ENCODE data around the gene VPS37D. TPM values are rescaled to one million over a fixed set of nuclear protein-coding genes. Genes with fewer than 3 reads are reported as not detected.
"Not testable (repeated sequence)": the region's sequence is repeated elsewhere in the genome, so short reads cannot be mapped to it uniquely, and the experiment has no call there.

The VPS37D gene
- under 1 TPM; 0.15 to 0.48 TPM for total RNA-seq

DNA sequence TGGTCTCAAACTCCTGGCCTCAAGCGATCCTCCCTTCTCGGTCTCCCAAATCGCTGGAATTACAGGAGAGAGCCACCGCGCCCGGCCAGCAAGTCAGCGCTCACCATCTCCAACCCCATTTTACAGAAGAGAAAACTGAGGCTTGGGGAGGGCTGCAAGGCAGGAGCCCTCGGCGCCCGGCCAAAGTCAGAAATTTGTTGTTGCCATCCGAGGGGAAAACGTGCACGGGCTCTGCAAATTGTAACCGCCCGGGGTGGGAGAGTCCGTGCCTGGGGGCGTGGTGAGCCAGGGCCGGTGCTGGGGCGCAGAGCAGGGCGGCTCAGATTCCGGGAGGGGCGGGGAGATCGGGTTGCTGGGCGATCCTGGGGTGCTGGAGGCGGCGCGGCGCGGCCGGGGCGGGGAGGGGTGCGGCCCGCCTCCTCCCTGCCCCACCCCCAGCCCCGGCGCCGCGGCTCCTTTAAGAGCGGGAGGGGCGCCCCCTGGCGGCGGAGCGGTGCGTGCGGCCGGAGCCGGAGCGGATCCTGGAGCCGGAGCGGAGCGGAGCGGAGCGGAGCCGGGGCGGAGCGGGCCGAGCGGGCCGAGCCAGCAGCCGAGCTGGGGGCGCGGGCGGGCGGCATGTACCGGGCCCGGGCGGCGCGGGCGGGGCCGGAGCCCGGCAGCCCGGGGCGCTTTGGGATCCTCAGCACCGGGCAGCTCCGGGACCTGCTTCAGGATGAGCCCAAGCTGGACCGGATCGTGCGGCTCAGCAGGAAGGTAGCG is at the start of gene VPS37D:
TSS of gene VPS37D (plus strand) at position 488 of the 759 bp plus-strand sequence. CDS start at position 616, 128 bp downstream.
- Mint-ChIP-seq H3K36me3 (ENCODE audit: low read depth) (no peaks in the 10 kb centered on the region), H3K4me3 (peak within 1 kb of the TSS; percentile 63), H3K4me1 (peaks cover 9% of the 10 kb centered on the region), H3K27me3 (peaks cover 31% of the 10 kb centered on the region), H3K27ac (no peak within 1 kb of the TSS), H3K9me3 (no peaks in the 10 kb centered on the region)
- peak; percentile 94 for ATAC-seq (replicated peaks)

GRCh38 chr7:73618538-73618937 is 49.1 kb upstream of the VPS37D start:
- ATAC-seq (replicated peaks): no peak
- Mint-ChIP-seq H3K4me1 (no peaks in the 10 kb centered on the region), H3K27me3 (peaks cover 21% of the 10 kb centered on the region), H3K27ac (no peak overlapping the region), H3K36me3 (ENCODE audit: low read depth) (no peaks in the 10 kb centered on the region), H3K9me3 (no peaks in the 10 kb centered on the region), H3K4me3 (no peak overlapping the region)

DNA sequence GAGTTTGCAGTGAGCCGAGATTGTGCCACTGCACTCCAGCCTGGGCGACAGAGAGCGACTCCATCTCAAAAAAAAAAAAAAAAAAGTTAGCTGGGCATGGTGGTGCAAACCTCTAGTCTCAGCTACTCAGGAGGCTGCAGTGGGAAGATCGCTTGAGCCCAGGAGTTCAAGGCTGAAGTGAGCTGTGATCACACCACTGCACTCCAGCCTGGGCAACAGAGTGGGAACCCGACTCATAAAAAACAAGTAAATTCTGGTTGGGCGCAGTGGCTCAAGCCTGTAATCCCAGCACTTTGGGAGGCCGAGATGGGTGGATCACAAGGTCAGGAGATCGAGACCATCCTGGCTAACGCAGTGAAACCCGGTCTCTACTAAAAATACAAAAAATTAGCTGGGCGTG is 48.2 kb upstream of the VPS37D start:
- H3K4me3 Mint-ChIP-seq; ATAC-seq (replicated peaks); H3K4me1 Mint-ChIP-seq; H3K36me3 Mint-ChIP-seq (ENCODE audit: low read depth); H3K9me3 Mint-ChIP-seq; H3K27ac Mint-ChIP-seq: not testable (repeated sequence)
- peaks cover 21% of the 10 kb centered on the region for H3K27me3 Mint-ChIP-seq

GRCh38 chr7:73621168-73622063 is 46.2 kb upstream of the VPS37D start:
- no peak for ATAC-seq (replicated peaks)
- H3K4me3 Mint-ChIP-seq: no peak overlapping the region
- H3K27me3 Mint-ChIP-seq: peaks cover 26% of the 10 kb centered on the region
- H3K36me3 Mint-ChIP-seq (ENCODE audit: low read depth): no peaks in the 10 kb centered on the region
- H3K27ac Mint-ChIP-seq: no peak overlapping the region
- H3K9me3 Mint-ChIP-seq: no peaks in the 10 kb centered on the region
- no peaks in the 10 kb centered on the region for H3K4me1 Mint-ChIP-seq

- Mint-ChIP-seq H3K27ac (no peak overlapping the region), H3K4me1 (no peaks in the 10 kb centered on the region), H3K4me3 (peak overlapping the region; percentile 39), H3K36me3 (ENCODE audit: low read depth) (no peaks in the 10 kb centered on the region), H3K27me3 (peaks cover 28% of the 10 kb centered on the region), H3K9me3 (no peaks in the 10 kb centered on the region)
- ATAC-seq (replicated peaks): no peak
Observed at GRCh38 chr7:73622527-73622908, 45.1 kb upstream of the VPS37D start.

- no peak overlapping the region for H3K27ac Mint-ChIP-seq
- H3K4me1 Mint-ChIP-seq: no peaks in the 10 kb centered on the region
- peaks cover 34% of the 10 kb centered on the region for H3K27me3 Mint-ChIP-seq
- H3K4me3 Mint-ChIP-seq: peak overlapping the region; percentile 39
- ATAC-seq (replicated peaks): no peak
- H3K9me3 Mint-ChIP-seq: no peaks in the 10 kb centered on the region
- no peaks in the 10 kb centered on the region for H3K36me3 Mint-ChIP-seq (ENCODE audit: low read depth)
Observed at GRCh38 chr7:73622909-73623797, 44.5 kb upstream of the VPS37D start.

- peak within 1 kb of the TSS; percentile 39 for H3K4me3 Mint-ChIP-seq
- H3K27me3 Mint-ChIP-seq: peaks cover 37% of the 10 kb centered on the region
- no peak within 1 kb of the TSS for H3K27ac Mint-ChIP-seq
- ATAC-seq (replicated peaks): peak; percentile 90
- no peaks in the 10 kb centered on the region for H3K9me3 Mint-ChIP-seq
- no peaks in the 10 kb centered on the region for H3K4me1 Mint-ChIP-seq
- no peaks in the 10 kb centered on the region for H3K36me3 Mint-ChIP-seq (ENCODE audit: low read depth)
Observed at GRCh38 chr7:73623798-73624668, 43.6 kb upstream of the VPS37D start, which contains the start of gene MLXIPL. Gene MLXIPL, minus strand, starts transcription at chr7:73624522. Its CDS starts 30 bp downstream, at chr7:73624492.

- H3K4me1 Mint-ChIP-seq: no peaks in the 10 kb centered on the region
- H3K4me3 Mint-ChIP-seq: no peak overlapping the region
- no peak overlapping the region for H3K27ac Mint-ChIP-seq
- H3K27me3 Mint-ChIP-seq: peaks cover 39% of the 10 kb centered on the region
- ATAC-seq (replicated peaks): no peak
- no peaks in the 10 kb centered on the region for H3K36me3 Mint-ChIP-seq (ENCODE audit: low read depth)
- H3K9me3 Mint-ChIP-seq: no peaks in the 10 kb centered on the region
Observed at GRCh38 chr7:73624669-73625001, 43.0 kb upstream of the VPS37D start.

- H3K4me3 Mint-ChIP-seq: no peak overlapping the region
- H3K27ac Mint-ChIP-seq: no peak overlapping the region
- peaks cover 39% of the 10 kb centered on the region for H3K27me3 Mint-ChIP-seq
- no peaks in the 10 kb centered on the region for H3K36me3 Mint-ChIP-seq (ENCODE audit: low read depth)
- ATAC-seq (replicated peaks): no peak
- H3K9me3 Mint-ChIP-seq: no peaks in the 10 kb centered on the region
- no peaks in the 10 kb centered on the region for H3K4me1 Mint-ChIP-seq
Observed at GRCh38 chr7:73625276-73625675, 42.4 kb upstream of the VPS37D start.

- Mint-ChIP-seq H3K27me3 (peaks cover 40% of the 10 kb centered on the region), H3K4me3 (no peak overlapping the region), H3K27ac (no peak overlapping the region), H3K9me3 (no peaks in the 10 kb centered on the region), H3K36me3 (ENCODE audit: low read depth) (no peaks in the 10 kb centered on the region), H3K4me1 (no peaks in the 10 kb centered on the region)
- ATAC-seq (replicated peaks): no peak
Observed at GRCh38 chr7:73626814-73627213, 40.8 kb upstream of the VPS37D start.

DNA sequence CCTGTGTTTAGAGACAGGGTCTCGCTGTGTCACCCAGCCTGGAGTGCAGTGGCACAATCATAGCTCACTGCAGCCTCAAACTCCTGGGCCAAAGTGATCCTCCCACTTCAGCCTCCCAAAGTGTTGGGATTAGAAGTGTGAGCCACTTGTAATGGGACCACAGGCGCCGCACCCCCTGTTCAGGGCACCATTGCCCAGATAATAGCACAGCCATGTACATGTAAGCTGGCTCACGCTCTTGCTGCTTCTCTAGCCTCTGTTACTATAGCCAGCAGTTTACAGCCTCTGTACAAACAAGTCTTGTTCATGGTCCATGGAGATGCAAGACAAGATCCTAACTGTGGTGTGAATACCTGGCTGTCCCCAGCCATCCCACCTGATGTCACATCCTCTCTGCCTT is 39.1 kb upstream of the VPS37D start:
- peaks cover 43% of the 10 kb centered on the region for H3K27me3 Mint-ChIP-seq
- H3K27ac Mint-ChIP-seq: no peak overlapping the region
- no peak overlapping the region for H3K4me3 Mint-ChIP-seq

DNA sequence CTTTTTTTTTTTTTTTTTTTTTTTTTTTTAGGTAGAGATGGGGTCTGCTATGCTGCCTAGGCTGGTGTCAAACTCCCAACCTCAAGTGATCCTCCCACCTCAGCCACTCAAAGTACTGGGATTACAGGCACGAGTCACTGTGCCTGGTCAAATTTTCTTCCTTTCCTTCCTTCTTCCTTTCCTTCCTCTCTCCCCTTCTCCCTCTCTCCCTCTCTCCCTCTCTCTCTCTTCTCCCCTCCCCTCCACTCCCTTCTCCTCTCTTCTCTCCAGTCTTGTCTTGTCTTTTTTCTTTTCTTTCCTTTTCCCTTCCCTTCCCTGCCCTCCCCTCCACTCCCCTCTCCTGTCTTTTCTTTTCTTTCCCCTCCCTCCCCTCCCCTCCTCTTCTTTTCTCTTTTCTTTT is 36.1 kb upstream of the VPS37D start:
- Mint-ChIP-seq H3K4me1 (no peaks in the 10 kb centered on the region), H3K36me3 (ENCODE audit: low read depth) (no peaks in the 10 kb centered on the region), H3K27me3 (peaks cover 46% of the 10 kb centered on the region), H3K9me3 (no peaks in the 10 kb centered on the region), H3K4me3 (no peak overlapping the region), H3K27ac (no peak overlapping the region)
- no peak for ATAC-seq (replicated peaks)

More for the DNA sequence above, 39.1 kb upstream of the VPS37D start:
- Mint-ChIP-seq H3K4me1 (no peaks in the 10 kb centered on the region), H3K36me3 (ENCODE audit: low read depth) (no peaks in the 10 kb centered on the region), H3K9me3 (no peaks in the 10 kb centered on the region)
- no peak for ATAC-seq (replicated peaks)

GRCh38 chr7:73633323-73633722 is 34.3 kb upstream of the VPS37D start:
- no peak for ATAC-seq (replicated peaks)
- H3K27me3 Mint-ChIP-seq: peaks cover 41% of the 10 kb centered on the region
- no peaks in the 10 kb centered on the region for H3K4me1 Mint-ChIP-seq
- H3K9me3 Mint-ChIP-seq: no peaks in the 10 kb centered on the region
- no peak overlapping the region for H3K27ac Mint-ChIP-seq
- no peak overlapping the region for H3K4me3 Mint-ChIP-seq
- no peaks in the 10 kb centered on the region for H3K36me3 Mint-ChIP-seq (ENCODE audit: low read depth)
